ENCODE measurements around the gene POLR2J3.
"Not testable (repeated sequence)": the region's sequence is repeated elsewhere in the genome, so short reads cannot be mapped to it uniquely, and the experiment has no call there.

DNA sequence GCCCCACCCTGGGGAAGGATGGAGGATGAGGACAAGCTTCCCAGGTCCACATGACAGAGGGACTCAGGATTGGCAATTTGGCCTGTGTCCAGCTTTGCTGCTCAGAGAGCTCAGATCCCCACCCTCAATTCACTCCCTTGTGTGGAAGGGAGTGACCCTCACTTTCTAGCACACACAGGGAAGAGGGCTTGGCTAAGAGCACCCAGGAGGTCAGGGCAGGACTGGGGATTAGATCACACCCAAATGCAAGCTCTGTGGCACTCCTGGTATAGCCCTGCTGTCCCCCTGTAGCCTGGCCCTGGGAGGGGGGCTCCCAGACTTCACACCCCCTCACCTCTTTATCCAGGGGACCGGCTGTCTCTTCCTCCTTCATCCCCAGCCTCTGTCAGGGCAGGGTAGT, 28.0 kb downstream of the POLR2J3 start:
- not testable (repeated sequence) for TF ChIP-seq CEBPB (IDR thresholded peaks at IDR 0.05; ENCODE audit: low read depth, low read length); USF2 (IDR thresholded peaks at IDR 0.05; ENCODE audit: low read depth, low read length); RFX5 (IDR thresholded peaks at IDR 0.05; ENCODE audit: low read depth, low read length); RCOR1 (IDR thresholded peaks at IDR 0.05; ENCODE audit: insufficient replicate concordance, low read length)
- TF ChIP-seq, protein P1, sequence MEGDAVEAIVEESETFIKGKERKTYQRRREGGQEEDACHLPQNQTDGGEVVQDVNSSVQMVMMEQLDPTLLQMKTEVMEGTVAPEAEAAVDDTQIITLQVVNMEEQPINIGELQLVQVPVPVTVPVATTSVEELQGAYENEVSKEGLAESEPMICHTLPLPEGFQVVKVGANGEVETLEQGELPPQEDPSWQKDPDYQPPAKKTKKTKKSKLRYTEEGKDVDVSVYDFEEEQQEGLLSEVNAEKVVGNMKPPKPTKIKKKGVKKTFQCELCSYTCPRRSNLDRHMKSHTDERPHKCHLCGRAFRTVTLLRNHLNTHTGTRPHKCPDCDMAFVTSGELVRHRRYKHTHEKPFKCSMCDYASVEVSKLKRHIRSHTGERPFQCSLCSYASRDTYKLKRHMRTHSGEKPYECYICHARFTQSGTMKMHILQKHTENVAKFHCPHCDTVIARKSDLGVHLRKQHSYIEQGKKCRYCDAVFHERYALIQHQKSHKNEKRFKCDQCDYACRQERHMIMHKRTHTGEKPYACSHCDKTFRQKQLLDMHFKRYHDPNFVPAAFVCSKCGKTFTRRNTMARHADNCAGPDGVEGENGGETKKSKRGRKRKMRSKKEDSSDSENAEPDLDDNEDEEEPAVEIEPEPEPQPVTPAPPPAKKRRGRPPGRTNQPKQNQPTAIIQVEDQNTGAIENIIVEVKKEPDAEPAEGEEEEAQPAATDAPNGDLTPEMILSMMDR (conservative IDR thresholded peaks at IDR 0.05; ENCODE audit: low read depth, low read length): not testable (repeated sequence)
